ENCODE measurements around the gene SLC13A5.

The SLC13A5 gene

GRCh38 chr17:6686026-6686425 lies 27.1 kb downstream of the SLC13A5 start:
- 88 to 91% methylated on average over 4 of the region's 4 CpGs for WGBS, 2 experiments
- Histone ChIP-seq H3K27ac (ENCODE audit: insufficient read depth, low read depth, low read length, poor library complexity, severe bottlenecking) (no peak overlapping the region), H3K36me3 (ENCODE audit: control insufficient read depth, insufficient read depth, low read length) (no peaks in the 10 kb centered on the region), H3K4me3 (ENCODE audit: insufficient read depth, low read depth, low read length) (no peak overlapping the region), H3K4me1 (ENCODE audit: control insufficient read depth, insufficient read depth, low read length) (peaks cover 6% of the 10 kb centered on the region), H3K9me3 (ENCODE audit: control insufficient read depth, low read length) (no peaks in the 10 kb centered on the region), H3K27me3 (ENCODE audit: control insufficient read depth, insufficient read depth, low read length, poor library complexity, severe bottlenecking) (no peaks in the 10 kb centered on the region)

GRCh38 chr17:6684881-6685767 lies 28.0 kb downstream of the SLC13A5 start:
- Histone ChIP-seq H3K9me3 (ENCODE audit: control insufficient read depth, low read length) (no peaks in the 10 kb centered on the region), H3K4me3 (ENCODE audit: insufficient read depth, low read depth, low read length) (no peak overlapping the region), H3K36me3 (ENCODE audit: control insufficient read depth, insufficient read depth, low read length) (no peaks in the 10 kb centered on the region), H3K4me1 (ENCODE audit: control insufficient read depth, insufficient read depth, low read length) (peaks cover 6% of the 10 kb centered on the region), H3K27me3 (ENCODE audit: control insufficient read depth, insufficient read depth, low read length, poor library complexity, severe bottlenecking) (no peaks in the 10 kb centered on the region), H3K27ac (ENCODE audit: insufficient read depth, low read depth, low read length, poor library complexity, severe bottlenecking) (no peak overlapping the region)
- 92% methylated on average over 14 of the region's 14 CpGs for WGBS, 2 experiments

DNA sequence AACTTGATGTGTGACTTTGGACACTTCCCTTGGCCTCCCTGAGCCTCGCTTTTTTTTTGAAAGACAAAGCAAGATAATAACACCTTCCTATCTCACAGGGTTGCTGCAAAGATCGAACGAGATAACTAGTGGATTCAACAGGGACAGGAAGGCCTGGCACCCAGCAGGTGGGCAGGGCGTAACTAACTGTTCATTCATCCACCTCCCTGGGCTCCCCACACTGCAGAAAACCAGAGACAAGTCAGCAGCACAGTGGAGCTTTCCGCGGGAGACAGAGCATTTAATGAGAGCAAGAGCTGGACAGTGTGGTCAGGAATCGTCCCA lies 28.7 kb downstream of the SLC13A5 start:
- Histone ChIP-seq H3K27ac (ENCODE audit: insufficient read depth, low read depth, low read length, poor library complexity, severe bottlenecking) (no peak overlapping the region), H3K9me3 (ENCODE audit: control insufficient read depth, low read length) (no peaks in the 10 kb centered on the region), H3K4me3 (ENCODE audit: insufficient read depth, low read depth, low read length) (no peak overlapping the region), H3K4me1 (ENCODE audit: control insufficient read depth, insufficient read depth, low read length) (peaks cover 6% of the 10 kb centered on the region), H3K27me3 (ENCODE audit: control insufficient read depth, insufficient read depth, low read length, poor library complexity, severe bottlenecking) (no peaks in the 10 kb centered on the region), H3K36me3 (ENCODE audit: control insufficient read depth, insufficient read depth, low read length) (no peaks in the 10 kb centered on the region)
- WGBS, 2 experiments: 76 to 80% methylated on average over 7 of the region's 7 CpGs

DNA sequence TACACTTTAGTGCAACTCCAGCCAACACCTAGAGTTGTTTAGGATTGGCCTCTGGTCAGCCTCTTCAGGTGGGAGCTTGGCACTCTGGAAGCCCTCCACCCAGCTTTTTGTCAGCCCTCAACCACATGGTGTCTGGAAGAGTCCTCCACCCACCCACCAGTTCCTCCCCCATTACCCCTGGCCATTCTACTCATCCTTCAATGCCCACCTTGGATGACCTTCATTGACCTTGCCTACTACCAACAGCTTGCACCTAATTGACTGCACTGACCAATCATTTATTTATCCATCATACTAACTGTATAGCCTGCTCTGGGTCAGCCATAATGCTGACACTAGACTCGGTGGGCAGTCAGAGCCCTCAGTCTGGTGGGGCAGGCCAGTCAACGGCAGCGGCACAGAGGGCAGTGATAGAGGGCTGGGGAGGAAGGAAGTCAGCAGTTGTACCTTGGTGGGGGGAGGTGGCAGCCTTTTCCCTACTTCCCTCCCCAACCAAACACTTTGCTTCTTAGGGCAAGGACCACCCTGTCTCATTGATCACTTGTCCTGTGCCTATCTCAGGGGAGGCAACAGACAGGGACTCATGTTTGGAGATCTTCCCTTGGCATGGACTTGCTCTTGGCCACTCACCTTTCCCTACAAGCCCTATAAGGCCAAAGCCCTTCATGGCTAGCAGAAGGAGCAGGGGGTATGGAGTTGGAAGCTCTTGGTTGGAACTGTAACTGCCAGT lies 29.3 kb downstream of the SLC13A5 start:
- H3K36me3 ChIP-seq (ENCODE audit: control insufficient read depth, insufficient read depth, low read length): no peaks in the 10 kb centered on the region
- peaks cover 6% of the 10 kb centered on the region for H3K4me1 ChIP-seq (ENCODE audit: control insufficient read depth, insufficient read depth, low read length)
- no peaks in the 10 kb centered on the region for H3K9me3 ChIP-seq (ENCODE audit: control insufficient read depth, low read length)
- no peak overlapping the region for H3K27ac ChIP-seq (ENCODE audit: insufficient read depth, low read depth, low read length, poor library complexity, severe bottlenecking)
- 98% methylated on average over 3 of the region's 3 CpGs for WGBS, 2 experiments
- no peaks in the 10 kb centered on the region for H3K27me3 ChIP-seq (ENCODE audit: control insufficient read depth, insufficient read depth, low read length, poor library complexity, severe bottlenecking)
- H3K4me3 ChIP-seq (ENCODE audit: insufficient read depth, low read depth, low read length): no peak overlapping the region

- H3K4me1 ChIP-seq (ENCODE audit: control insufficient read depth, insufficient read depth, low read length): peaks cover 6% of the 10 kb centered on the region
- no peaks in the 10 kb centered on the region for H3K36me3 ChIP-seq (ENCODE audit: control insufficient read depth, insufficient read depth, low read length)
- H3K27ac ChIP-seq (ENCODE audit: insufficient read depth, low read depth, low read length, poor library complexity, severe bottlenecking): no peak overlapping the region
- H3K4me3 ChIP-seq (ENCODE audit: insufficient read depth, low read depth, low read length): no peak overlapping the region
- WGBS, 2 experiments: 97 to 98% methylated on average over 3 of the region's 3 CpGs
- no peaks in the 10 kb centered on the region for H3K27me3 ChIP-seq (ENCODE audit: control insufficient read depth, insufficient read depth, low read length, poor library complexity, severe bottlenecking)
- H3K9me3 ChIP-seq (ENCODE audit: control insufficient read depth, low read length): no peaks in the 10 kb centered on the region
These were observed 30.0 kb downstream of the SLC13A5 start for GRCh38 chr17:6683081-6683684.

DNA sequence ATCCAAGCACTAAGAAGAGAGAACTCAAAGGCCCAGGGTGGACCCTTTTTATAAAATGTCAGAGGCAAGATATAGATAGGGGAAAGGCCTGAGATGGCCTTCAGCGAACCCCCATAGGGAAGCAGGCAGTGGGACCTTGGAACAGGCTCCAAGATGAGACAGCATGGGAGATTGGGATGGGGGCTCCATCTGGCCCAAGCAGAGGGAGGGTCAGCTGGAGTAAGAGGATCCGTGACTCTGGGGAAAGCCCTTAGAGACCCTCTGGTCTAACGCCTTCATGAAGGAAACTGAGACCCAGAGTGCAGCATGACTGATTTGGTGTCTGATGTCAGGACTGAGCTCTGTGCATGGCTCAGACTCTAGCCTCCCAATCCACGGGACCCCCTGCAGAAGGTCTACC lies 30.8 kb downstream of the SLC13A5 start:
- no peaks in the 10 kb centered on the region for H3K27me3 ChIP-seq (ENCODE audit: control insufficient read depth, insufficient read depth, low read length, poor library complexity, severe bottlenecking)
- 93 to 96% methylated on average over 4 of the region's 4 CpGs for WGBS, 2 experiments

DNA sequence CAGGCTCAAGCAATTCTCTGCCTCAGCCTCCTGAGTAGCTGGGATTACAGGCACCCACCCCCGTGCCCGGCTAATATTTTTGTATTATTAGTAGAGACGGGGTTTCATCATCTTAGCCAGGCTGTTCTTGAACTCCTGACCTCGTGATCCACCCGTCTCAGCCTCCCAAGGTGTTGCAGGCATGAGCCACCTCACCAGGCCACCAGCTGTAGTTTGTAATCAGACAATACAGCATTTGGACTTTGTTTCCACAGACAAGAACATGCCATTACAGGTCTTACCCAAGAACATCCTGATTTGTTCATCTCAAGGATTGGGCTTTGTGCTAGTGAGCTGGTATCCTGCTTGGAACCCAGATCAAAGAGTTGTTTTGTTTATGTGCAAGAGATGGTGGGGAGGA lies 31.5 kb downstream of the SLC13A5 start:
- H3K36me3 ChIP-seq (ENCODE audit: control insufficient read depth, insufficient read depth, low read length): no peaks in the 10 kb centered on the region
- 89 to 92% methylated on average over 5 of the region's 5 CpGs for WGBS, 2 experiments
- no peaks in the 10 kb centered on the region for H3K27me3 ChIP-seq (ENCODE audit: control insufficient read depth, insufficient read depth, low read length, poor library complexity, severe bottlenecking)
- H3K4me1 ChIP-seq (ENCODE audit: control insufficient read depth, insufficient read depth, low read length): peaks cover 6% of the 10 kb centered on the region
- H3K4me3 ChIP-seq (ENCODE audit: insufficient read depth, low read depth, low read length): no peak overlapping the region
- H3K27ac ChIP-seq (ENCODE audit: insufficient read depth, low read depth, low read length, poor library complexity, severe bottlenecking): no peak overlapping the region
- H3K9me3 ChIP-seq (ENCODE audit: control insufficient read depth, low read length): no peaks in the 10 kb centered on the region

More for the DNA sequence above, 30.8 kb downstream of the SLC13A5 start:
- Histone ChIP-seq H3K4me3 (ENCODE audit: insufficient read depth, low read depth, low read length) (no peak overlapping the region), H3K9me3 (ENCODE audit: control insufficient read depth, low read length) (no peaks in the 10 kb centered on the region), H3K36me3 (ENCODE audit: control insufficient read depth, insufficient read depth, low read length) (no peaks in the 10 kb centered on the region), H3K4me1 (ENCODE audit: control insufficient read depth, insufficient read depth, low read length) (peaks cover 6% of the 10 kb centered on the region), H3K27ac (ENCODE audit: insufficient read depth, low read depth, low read length, poor library complexity, severe bottlenecking) (no peak overlapping the region)

DNA sequence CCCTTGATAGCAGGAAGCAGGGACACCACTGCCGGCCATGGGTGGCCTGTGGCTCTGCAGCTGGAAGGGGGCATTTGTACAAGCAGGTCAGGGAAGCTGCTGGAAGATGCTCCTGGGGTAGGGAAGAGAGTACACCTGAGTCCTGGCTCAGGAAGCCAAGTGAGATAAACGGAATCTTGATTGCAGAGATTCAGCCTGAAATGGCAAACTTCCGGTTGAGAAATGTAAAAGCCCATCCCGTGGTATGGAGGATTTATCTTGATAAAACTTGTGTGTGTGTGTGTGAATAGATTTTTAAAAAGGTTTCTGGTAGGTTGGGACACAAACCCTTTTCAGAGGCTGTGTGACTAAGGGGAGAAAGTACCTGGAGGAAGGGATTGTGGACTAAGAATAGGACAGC lies 32.0 kb downstream of the SLC13A5 start:
- Histone ChIP-seq H3K36me3 (ENCODE audit: control insufficient read depth, insufficient read depth, low read length) (no peaks in the 10 kb centered on the region), H3K4me3 (ENCODE audit: insufficient read depth, low read depth, low read length) (no peak overlapping the region), H3K27ac (ENCODE audit: insufficient read depth, low read depth, low read length, poor library complexity, severe bottlenecking) (no peak overlapping the region), H3K9me3 (ENCODE audit: control insufficient read depth, low read length) (no peaks in the 10 kb centered on the region), H3K27me3 (ENCODE audit: control insufficient read depth, insufficient read depth, low read length, poor library complexity, severe bottlenecking) (no peaks in the 10 kb centered on the region), H3K4me1 (ENCODE audit: control insufficient read depth, insufficient read depth, low read length) (peaks cover 6% of the 10 kb centered on the region)
- WGBS, 2 experiments: 85 to 91% methylated on average over 4 of the region's 4 CpGs

- no peaks in the 10 kb centered on the region for H3K36me3 ChIP-seq (ENCODE audit: control insufficient read depth, insufficient read depth, low read length)
- H3K27ac ChIP-seq (ENCODE audit: insufficient read depth, low read depth, low read length, poor library complexity, severe bottlenecking): no peak overlapping the region
- 83 to 96% methylated on average over 3 to 5 of the region's 6 CpGs for WGBS, 2 experiments
- H3K4me1 ChIP-seq (ENCODE audit: control insufficient read depth, insufficient read depth, low read length): peaks cover under 1% of the 10 kb centered on the region
- no peaks in the 10 kb centered on the region for H3K27me3 ChIP-seq (ENCODE audit: control insufficient read depth, insufficient read depth, low read length, poor library complexity, severe bottlenecking)
- no peaks in the 10 kb centered on the region for H3K9me3 ChIP-seq (ENCODE audit: control insufficient read depth, low read length)
- H3K4me3 ChIP-seq (ENCODE audit: insufficient read depth, low read depth, low read length): no peak overlapping the region
These were observed 33.9 kb downstream of the SLC13A5 start for GRCh38 chr17:6679241-6679640.

DNA sequence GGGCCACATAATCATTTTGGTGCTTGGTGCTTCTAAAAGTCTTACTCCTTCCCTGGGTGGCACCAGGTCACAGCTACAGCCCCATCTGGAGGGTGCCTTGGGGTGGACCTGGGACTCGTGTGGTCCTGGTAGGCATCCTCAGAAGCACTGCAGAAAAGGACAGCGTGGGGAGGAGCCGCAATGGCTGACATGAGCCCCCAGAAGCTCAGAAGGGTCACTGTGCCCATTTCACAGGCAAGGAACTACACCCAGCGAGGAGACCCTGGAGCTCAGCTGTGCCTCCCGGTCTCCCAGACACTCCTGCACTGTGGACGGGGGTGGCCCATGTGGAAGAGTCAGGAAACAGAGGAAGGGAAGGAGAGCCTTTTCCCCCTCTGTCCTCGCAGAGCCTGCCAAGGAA lies 35.2 kb downstream of the SLC13A5 start:
- Histone ChIP-seq H3K4me3 (ENCODE audit: insufficient read depth, low read depth, low read length) (no peak overlapping the region), H3K4me1 (ENCODE audit: control insufficient read depth, insufficient read depth, low read length) (no peaks in the 10 kb centered on the region), H3K27ac (ENCODE audit: insufficient read depth, low read depth, low read length, poor library complexity, severe bottlenecking) (no peak overlapping the region), H3K9me3 (ENCODE audit: control insufficient read depth, low read length) (no peaks in the 10 kb centered on the region), H3K36me3 (ENCODE audit: control insufficient read depth, insufficient read depth, low read length) (no peaks in the 10 kb centered on the region), H3K27me3 (ENCODE audit: control insufficient read depth, insufficient read depth, low read length, poor library complexity, severe bottlenecking) (no peaks in the 10 kb centered on the region)
- WGBS, 2 experiments: 95 to 96% methylated on average over 6 of the region's 7 CpGs
